Activated CD4-positive, alpha-beta T cell treated with anti-CD3 and anti-CD28 coated beads for 1 hour (primary cell): ENCODE data around the gene UBE2QL1.

Source experiments
- DNase-seq: peaks from one replicate; pipeline ENCODE4 v3.0.0-alpha.2; 2020

Gene UBE2QL1, protein sequence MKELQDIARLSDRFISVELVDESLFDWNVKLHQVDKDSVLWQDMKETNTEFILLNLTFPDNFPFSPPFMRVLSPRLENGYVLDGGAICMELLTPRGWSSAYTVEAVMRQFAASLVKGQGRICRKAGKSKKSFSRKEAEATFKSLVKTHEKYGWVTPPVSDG

DNA sequence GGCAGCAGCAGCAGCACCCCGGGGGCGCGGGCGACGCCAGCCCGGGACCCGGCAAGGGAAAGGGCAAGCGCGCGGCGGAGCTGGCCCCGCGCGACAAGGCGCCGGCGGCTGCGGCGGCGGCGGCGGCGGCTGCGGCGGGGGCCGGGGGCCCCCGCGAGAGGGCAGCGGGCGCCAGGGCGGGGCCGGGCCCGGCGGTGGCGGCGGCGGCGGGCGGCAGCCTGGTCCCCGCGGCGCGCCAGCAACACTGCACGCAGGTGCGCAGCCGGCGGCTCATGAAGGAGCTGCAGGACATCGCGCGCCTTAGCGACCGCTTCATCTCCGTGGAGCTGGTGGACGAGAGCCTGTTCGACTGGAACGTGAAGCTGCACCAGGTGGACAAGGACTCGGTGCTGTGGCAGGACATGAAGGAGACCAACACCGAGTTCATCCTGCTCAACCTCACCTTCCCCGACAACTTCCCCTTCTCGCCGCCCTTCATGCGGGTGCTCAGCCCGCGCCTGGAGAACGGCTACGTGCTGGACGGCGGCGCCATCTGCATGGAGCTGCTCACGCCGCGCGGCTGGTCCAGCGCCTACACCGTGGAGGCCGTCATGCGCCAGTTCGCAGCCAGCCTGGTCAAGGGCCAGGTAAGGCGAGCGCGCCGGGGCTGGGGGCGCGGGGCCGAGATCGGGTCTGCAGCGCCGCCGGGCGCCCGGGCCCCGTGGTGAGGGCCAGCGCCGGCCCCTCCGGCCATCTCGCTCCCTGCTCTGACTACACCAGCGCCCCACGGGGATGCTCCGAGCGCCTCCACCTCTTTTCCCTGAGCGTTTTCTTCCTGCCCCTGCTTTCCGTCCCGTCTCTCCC is at the start of gene UBE2QL1:
TSS of gene UBE2QL1 (plus strand) at position 238 of the 843 bp plus-strand sequence. CDS start at position 273, 35 bp downstream.
- no peak for DNase-seq

DNA sequence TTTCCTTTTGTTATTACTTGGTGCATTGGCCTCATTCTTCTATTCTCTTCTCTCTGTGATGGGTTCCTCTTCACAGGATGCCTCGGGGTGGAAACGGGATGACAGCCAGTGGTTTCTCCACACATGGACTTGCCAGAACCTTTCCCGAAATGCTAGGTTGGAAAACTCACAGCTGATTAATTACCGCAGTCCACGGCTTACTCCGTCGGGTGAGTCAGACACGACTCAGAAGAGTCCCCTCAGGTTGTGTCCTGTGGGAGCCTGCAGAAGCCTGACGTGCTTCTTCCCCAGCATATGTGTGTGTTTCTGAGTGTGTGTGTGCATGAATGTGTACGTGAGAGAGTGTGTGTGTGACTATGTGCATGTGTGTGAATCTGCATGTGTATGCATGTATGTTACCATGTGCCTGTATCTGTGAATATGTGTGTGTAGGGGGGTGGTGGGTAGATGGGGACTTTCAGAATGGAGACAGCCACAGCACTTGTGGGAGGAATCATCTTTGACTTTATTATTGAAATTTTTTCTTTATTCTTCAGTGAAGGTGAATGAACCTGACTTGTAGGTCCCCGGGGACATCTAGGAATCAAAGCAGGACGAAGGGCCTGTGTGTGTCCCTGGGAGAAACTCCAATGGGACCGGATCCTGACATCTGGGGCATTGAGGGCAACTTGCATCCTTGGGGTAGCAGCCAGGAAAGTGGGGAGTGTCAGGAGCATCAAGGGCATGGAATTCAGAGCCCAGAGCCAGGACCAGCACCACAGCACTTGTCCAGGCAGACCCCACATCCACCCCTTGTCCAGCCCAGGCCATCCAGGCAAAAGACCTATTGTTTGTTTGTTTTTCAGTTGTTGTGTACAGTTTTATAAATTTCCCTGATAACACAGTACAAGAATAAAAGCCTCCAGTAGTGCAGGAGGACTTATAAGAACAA is 48.4 kb upstream of the UBE2QL1 start:
- DNase-seq = no peak

DNA sequence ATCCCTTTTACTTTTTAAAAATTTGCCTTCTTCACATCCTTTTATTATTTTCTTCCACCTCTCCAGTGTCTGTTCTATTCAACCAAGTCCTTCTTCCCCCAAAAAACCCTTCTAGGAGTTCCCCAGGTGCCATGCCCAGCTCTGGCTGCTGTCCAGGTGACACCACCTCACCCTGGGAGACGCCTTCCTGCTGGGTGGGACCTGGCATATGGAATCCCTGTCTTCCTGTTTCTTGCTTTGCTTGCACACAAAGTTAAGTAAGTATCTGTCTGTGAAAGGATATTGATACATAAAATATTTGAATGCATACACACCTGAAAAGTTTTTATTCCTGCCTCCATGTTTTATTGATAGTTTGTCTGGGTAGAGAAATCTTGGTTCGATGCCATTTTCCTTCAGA is 47.2 kb upstream of the UBE2QL1 start:
- DNase-seq = no peak

DNA sequence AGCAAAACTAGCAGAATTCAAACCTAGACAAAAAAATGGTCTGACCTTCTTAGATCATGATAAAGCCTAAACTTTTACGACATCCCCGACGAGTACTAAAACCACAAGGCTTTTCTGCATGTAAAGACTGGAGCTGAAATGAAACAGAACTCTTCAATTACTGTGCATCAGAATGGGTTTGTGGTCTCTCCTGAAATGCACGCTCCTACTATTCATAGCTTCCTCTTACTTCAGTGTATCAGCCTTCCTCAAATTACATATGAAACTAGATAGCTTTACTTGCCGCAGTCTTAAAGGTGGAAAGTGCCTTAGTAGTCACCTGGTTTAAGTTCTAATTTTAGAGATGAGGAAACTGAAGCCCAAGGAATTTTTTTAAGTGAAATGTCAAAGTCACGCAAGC is 45.7 kb upstream of the UBE2QL1 start:
- DNase-seq = no peak

DNA sequence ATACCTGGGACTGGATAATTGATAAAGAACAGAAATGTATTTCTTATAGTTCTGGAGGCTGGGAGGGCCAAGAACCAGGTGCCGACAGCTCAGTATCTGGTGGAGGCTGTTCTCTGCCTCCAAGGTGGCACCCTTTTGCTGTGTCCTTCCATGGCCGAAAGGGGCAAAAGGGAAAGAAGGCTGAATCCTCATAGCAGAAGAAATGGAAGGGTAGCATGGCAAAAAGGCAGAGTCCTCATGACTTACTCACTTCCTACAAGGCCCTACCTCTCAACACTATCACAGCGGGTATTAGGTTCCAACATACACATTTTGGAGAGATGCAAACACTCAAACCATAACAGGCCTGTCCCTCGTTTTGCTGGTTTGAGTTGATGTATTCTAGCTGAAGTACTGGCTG is 45.2 kb upstream of the UBE2QL1 start:
- no peak for DNase-seq

DNA sequence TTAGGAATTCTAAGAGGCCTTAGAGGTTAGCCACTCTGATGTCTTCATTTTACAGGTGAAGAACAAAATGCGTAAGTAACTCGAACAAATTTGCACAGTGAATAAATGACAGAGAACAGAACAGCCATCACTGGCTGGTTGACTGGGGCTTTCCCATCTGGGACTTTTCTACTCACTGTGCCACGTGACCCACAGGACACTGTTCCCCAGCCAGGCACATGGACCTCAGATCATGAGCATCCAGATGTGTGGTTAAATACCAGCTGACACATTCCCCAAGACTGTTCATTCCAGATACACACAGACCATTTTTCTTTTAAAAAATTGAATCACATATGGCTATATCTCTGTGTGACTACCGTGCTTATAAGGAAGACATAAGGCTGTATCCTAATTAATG is 44.5 kb upstream of the UBE2QL1 start:
- no peak for DNase-seq

DNA sequence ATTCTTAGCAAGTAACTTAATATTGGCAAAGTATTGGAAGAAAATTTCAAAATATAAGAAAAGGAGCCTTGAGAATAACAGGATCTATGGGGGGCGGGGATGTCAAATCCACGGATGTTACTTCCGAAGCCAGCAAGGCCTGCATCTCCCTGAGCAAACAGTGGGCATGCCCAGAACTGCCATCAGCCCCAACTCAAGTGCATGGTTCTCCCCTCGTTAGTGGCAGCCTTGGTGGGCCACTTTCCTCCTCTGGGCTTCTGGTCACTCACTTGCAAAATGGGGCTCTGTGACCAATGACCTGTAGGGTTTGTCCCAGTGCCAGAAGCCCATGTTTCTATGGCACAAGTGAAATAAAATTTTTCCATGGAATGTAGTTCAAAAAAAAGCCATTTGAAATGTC is 43.1 kb upstream of the UBE2QL1 start:
- DNase-seq = no peak

DNA sequence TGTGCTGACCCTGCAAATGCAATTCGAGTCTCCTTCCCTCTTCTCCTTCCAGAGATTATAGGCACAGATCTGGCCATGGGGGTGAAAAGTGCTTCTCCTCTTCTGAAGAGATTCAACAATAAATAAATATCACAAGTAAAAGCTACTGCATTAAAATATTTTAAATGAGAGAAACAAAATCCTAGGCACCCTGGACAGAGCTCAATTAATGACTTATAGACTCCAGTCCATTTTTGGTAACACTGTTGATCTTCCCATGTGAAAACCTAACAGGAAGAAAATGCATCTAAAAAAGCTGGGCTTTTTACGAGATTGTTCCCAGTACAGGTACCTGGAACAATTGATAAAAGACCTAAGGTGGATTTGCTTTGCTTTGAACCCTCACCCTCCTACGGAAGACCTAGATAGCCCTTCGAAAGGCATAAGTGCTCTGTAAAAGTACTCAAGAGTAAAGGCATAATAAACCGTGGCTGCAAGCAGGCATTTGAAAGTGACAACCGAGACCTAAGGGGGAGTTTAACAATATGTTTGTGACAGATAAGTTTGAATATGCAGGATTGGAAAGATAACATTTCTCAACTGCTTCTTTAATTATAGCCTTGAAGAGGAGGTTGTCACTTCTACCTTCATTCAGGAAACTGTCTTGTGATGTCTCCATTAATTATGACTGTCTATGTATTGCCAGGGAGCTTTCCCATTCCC is 41.0 kb upstream of the UBE2QL1 start:
- DNase-seq = no peak

DNA sequence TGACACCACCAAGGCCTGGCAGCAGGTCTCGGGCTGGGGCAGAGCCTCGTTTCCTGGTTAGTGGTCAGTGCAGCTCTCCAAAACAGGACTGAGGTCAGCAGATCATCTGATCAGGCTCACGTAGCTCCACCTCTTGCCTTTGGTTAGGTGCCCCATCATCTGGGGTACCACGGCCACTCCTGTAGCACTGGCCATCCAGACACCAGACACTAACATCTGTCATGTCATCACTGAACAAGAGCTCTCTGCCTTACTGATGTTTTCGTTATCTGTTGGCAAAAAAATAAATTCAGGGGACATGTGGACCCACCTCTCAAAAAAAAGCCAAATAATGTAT is 40.4 kb upstream of the UBE2QL1 start:
- no peak for DNase-seq

DNA sequence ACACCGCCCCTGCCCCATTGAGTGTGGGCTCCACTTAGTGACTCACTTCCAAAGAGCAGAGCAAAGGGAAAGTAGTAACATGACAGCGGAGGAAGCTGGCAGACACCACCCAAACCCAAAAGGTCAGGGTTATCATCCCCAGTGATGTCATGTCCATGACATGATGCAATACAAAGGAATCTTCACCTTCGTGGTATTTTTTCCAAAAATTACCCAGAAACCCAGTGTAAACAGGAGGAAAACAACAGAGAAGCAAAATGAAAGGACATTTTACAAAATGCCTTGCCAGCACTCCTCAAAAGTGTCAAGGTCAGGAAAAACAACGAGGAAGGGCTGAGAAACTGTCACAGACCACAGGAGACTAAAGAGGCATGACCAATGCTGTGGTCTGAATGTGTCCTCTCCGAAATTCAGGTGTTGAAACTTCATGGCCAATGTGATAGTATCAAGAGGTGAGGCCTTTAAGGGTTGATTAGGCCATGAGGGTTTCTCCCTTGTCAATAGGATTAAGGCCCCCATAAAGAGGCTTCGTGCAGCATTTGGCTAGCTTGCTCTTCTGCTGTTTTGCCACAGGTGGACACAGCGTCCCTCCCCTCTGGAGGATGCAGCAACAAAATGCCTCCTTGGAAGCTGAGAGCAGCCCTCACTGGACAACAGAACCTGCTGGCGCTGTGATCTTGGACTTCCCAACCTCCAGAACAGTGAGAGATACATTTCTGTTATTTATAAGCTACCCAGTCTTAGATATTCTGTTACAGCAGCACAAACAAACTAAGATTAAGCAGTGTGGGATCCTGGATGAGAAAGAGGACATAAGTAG is 39.8 kb upstream of the UBE2QL1 start:
- DNase-seq = no peak

DNA sequence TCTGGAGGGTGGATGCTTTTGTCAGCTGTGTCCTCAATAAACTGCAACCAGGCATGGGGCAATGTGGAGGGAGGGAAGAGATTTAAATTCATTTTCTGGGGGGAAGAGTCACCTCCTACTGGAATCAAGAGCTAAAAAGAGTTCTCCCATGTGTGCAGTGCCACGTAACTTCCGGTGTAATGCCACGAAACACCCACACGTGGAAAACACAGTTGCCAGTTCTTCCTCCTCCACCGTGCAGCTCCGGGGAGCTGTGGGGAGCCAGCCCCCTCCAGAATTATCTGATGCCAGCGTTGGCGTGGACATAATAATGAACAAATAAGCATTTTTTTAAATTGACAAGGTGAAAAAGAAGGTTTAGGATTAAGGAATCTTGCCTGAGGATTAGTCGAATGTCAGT is 38.2 kb upstream of the UBE2QL1 start:
- no peak for DNase-seq

DNA sequence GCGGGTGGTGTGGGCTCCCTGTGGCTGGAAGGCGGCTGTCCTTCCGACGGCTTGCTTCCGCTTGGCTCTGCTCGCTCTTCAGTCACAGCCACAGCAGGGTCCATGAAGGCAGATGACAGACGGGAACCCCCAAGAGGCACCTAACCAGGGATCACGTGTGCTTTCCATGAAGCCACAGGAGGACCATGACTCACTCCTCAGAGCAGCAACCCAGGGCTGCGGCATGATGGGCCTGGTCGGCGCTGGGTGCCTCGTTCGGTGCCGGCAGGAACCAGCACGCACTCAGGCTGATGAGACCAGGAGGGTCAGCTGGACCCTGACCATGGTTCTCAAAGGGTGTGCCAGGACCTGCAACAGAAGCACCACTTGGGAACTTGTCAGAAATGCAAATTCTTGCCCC is 37.5 kb upstream of the UBE2QL1 start:
- no peak for DNase-seq

DNA sequence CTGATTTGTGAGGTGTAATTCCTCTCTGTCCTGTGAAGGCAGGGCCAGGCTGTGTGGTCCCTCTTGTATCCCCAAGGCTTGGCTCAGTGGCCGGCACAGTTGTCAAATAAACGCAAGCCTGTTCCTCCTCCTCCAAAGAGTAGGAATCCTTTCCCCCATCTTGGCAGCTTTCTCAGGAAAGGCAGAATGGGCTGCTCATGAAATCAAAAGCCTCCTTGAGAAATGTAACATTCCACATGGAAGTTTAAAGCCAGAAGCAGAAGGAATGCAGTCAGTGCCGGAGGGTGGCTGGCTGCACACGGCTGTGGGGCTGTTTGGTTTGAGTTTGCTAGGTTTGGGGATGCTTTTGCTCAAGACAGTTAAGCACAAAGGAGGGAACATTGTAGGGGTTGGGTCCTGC is 35.8 kb upstream of the UBE2QL1 start:
- DNase-seq = no peak

DNA sequence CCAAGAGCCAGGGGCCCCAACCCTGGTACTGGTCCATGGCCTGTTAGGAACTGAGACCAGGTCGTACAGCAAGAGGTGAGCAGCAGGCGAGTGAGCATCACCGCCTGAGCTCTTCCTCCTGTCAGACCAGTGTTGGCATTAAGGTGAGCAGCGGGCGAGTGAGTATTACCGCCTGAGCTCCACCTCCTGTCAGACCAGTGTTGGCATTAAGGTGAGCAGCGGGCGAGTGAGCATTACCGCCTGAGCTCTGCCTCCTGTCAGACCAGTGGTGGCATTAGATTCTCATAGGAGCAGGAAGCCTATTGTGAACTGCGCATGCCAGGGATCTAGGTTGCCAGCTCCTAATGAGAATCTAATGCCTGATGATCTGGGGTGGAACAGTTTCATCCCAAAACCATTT is 31.0 kb upstream of the UBE2QL1 start:
- DNase-seq = no peak

DNA sequence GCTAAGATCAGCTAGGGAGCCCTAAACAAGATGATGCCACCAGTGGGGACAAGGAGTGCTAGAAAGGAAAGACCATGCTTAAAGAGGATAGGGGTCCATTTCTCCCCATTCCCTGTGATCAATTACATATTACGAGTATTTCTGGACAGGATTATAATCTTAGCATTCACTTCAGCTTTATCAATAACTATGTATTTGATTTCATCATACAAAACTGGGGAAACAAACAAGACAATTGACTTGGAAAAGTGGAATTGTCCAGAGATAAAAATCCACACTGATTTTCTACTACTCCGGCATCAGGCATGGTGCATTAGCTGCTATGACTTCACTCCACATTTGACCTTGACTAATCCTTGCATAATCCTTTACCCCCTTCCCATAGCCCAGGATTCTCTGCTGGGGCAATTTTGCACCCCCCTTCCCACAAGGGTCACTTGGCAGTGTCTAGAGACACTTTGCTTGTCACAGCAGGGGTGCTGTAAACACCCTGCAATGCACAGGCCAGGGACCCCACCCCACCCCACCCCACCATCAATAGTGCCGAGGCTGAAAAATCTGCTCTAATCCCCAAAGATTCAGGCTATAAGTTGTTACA is 29.9 kb upstream of the UBE2QL1 start:
- no peak for DNase-seq

DNA sequence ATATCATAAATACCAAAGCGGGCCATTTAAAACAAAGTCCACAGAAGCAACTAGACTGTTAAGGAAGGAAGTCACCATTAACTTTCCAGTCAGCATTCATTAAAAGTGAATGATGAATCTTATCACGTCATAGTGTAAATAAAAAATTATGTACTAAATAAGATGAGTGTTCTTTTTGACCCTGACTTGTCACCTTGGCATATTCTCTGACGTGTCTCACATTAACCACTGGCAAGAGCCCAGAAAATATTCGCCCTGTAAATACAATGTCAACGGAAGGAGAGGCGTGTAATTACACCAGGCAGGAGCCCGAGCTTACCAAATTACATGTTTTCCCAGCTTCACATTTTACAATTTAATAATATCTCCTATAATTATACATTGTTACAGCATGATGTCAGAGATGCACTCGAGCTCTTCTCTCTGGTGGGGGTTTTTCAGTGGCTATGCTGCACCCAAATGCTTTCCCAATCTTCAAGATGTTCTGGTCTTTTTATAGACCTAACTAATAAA is 29.3 kb upstream of the UBE2QL1 start:
- no peak for DNase-seq

DNA sequence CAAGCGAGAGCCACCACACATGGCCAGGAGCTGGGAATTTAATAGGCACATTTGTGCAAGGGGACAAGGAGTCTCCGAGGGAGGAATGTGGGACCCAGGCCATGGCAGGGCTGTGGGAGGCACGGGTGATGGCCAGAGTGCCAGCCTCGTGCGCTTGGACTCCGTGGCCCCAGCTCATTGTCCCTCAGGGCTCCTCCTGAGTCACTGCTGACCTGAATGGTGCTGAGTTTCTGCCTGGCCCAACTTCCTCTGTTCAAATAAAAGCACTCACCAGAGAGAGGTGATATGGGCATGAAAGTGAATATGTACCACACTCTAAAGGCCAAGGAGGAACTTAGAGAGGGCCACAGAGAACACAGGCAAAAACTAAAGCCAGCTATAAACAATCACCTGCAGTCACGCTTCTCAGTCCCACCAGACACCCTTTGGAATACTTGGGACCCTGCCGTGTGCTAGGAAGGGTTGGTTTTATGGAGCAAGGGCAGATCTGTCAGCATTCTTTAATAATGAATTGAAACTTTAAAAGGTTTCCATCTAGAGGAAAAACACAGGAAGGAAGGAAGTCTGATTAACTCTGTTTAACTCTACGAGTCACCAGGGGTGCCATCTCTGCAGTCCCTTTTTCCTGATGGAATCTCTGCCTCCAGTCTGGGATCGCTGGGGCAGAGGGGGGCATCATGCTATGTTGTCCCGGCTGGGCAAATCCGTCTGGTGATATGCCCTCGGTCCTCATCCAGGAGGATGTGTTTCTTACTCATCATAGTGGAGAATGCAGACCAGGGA is 25.1 kb upstream of the UBE2QL1 start:
- no peak for DNase-seq

DNA sequence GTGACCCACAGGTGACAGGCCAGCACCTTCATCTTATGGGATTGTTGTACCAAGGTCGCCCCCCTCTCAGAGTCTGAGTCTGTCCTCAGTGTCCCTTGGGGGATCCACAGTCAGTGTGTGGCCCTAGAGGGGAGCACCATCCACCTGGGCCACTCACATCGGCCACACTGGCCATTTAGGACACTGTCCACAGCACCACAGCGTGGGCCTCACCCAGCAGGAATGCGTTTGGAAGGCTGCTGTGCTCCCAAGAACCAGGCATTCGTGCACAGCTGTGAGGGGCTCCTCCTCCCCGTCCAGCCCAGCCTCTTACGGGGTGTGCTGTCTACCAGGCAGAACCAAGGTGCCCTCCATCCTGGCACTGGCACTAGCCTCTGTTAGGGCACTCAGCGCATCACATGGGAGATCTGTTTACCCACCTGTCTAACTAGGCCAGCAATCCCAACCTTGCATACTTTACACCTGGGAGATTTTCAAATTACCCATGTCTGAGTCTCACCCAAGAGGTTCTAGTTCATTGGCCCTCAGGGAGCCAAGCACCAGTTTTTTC is 24.5 kb upstream of the UBE2QL1 start:
- DNase-seq = no peak

DNA sequence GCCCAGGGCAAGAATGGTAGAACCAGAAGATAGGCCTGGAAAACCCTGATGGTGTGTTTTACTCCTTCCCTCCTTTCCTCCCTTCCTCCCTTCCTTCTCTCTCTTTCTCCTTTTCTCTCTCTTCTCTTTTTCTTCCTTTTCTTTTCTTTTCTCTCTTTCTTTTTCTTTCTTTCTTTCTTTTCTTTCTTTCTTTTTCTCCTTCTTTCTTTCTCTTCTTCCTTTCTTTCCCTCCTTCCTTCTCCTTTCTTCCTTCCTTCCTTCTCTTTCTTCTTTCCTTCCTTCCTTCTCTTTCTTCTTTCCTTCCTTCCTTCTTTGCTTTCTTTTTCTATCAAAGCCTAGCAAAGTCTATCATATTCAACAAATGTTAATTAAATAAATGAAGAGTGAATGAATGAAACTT is 24.0 kb upstream of the UBE2QL1 start:
- no peak for DNase-seq

DNA sequence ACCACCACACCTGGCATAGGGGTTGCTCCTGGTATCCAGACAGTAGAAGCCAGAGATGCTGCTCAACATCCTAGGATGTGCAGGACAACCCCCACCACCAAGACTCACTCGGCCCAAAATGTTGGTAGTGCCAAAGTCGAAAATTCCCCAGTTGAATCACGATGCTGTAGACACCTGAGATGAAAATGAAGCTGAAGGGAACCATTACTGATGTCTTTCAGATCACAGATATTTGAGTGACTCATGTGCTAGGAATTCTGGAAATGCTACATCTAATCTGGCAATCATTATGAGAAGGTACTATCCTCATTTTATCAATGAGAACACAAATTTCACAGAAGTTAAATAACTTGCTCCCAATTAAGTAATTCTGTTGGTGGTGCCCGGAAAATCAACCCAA is 21.0 kb upstream of the UBE2QL1 start:
- DNase-seq = no peak
